COLO829 (cell line): ENCODE results near the gene CLINT1.

Experiments
- DNase-seq: peaks from one replicate; pipeline ENCODE4 v3.0.0; 2012; ENCODE audit warnings: low spot score

The CLINT1 gene

GRCh38 chr5:157758706-157759105 lies 100.2 kb downstream of the CLINT1 start:
- no peak for DNase-seq

- DNase-seq, result no peak
Measured at GRCh38 chr5:157756122-157756521, 102.8 kb downstream of the CLINT1 start.

- peak; percentile 41 for DNase-seq
Measured at GRCh38 chr5:157750320-157750719, 108.6 kb downstream of the CLINT1 start.

GRCh38 chr5:157749462-157749799 lies 109.5 kb downstream of the CLINT1 start:
- no peak for DNase-seq

- no peak for DNase-seq
Measured at GRCh38 chr5:157748760-157749461, 110.0 kb downstream of the CLINT1 start.

GRCh38 chr5:157747766-157748700 lies 110.9 kb downstream of the CLINT1 start:
- no peak for DNase-seq

GRCh38 chr5:157747173-157747740 lies 111.7 kb downstream of the CLINT1 start:
- no peak for DNase-seq

GRCh38 chr5:157745041-157745456 lies 113.9 kb downstream of the CLINT1 start:
- no peak for DNase-seq

- no peak for DNase-seq
Measured at GRCh38 chr5:157744051-157745011, 114.6 kb downstream of the CLINT1 start.

GRCh38 chr5:157743163-157744050 lies 115.5 kb downstream of the CLINT1 start, which contains the start of gene LSM11:
LSM11 (plus strand) TSS chr5:157743712; CDS start chr5:157743751, 39 bp downstream.
- DNase-seq, result peak; percentile 73

GRCh38 chr5:157741131-157741530 lies 117.8 kb downstream of the CLINT1 start:
- no peak for DNase-seq

- peak; percentile 31 for DNase-seq
Measured at GRCh38 chr5:157740229-157740610, 118.7 kb downstream of the CLINT1 start.

GRCh38 chr5:157739388-157740228 lies 119.3 kb downstream of the CLINT1 start:
- no peak for DNase-seq

- no peak for DNase-seq
Measured at GRCh38 chr5:157735991-157736390, 123.0 kb downstream of the CLINT1 start.
